Measurements from ENCODE around the gene ZNF732. TPM values are rescaled to one million over a fixed set of nuclear protein-coding genes. Genes with fewer than 3 reads are reported as not detected.
"Not testable (repeated sequence)": the region's sequence is repeated elsewhere in the genome, so short reads cannot be mapped to it uniquely, and the experiment has no call there.

The ZNF732 gene
- total RNA-seq, 4 donors from 2014 or later: 1.5 TPM; not detected in 3

DNA sequence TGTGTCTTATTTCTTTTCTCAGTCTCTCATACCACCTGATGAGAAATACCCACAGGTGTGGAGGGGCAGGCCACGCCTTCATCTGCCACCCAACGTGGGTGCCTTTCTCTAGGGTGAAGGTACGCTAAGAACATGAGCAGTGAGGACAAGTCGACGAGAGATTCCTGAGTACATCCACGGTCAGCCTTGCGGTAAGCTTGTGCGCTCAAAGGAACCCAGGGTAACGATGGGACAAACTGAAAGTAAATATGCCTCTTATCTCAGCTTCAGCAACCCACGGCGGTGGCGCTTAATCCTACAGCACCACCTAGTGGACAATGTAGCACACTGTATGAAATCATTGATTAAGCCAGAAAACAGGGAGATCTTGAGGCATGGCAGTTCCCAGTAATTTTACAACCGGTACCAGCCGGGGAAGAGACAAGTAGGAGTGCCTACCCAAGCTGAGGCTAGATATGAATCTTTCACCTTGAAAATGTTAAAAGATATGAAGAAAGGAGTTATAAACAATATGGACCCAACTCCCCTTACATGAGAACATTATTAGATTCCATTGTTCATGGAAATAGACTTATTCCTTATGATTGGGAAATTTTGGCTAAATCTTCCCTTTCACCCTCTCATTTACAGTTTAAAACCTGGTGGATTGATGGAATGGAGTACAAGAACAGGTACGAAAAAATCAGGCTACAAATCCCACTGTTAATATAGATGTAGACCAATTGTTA is 63.0 kb downstream of the ZNF732 start:
- TF ChIP-seq, protein P1, sequence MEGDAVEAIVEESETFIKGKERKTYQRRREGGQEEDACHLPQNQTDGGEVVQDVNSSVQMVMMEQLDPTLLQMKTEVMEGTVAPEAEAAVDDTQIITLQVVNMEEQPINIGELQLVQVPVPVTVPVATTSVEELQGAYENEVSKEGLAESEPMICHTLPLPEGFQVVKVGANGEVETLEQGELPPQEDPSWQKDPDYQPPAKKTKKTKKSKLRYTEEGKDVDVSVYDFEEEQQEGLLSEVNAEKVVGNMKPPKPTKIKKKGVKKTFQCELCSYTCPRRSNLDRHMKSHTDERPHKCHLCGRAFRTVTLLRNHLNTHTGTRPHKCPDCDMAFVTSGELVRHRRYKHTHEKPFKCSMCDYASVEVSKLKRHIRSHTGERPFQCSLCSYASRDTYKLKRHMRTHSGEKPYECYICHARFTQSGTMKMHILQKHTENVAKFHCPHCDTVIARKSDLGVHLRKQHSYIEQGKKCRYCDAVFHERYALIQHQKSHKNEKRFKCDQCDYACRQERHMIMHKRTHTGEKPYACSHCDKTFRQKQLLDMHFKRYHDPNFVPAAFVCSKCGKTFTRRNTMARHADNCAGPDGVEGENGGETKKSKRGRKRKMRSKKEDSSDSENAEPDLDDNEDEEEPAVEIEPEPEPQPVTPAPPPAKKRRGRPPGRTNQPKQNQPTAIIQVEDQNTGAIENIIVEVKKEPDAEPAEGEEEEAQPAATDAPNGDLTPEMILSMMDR (IDR thresholded peaks at IDR 0.05): peak; percentile 58 to 98 (median 96)
- TF ChIP-seq POLR2A (IDR thresholded peaks at IDR 0.05): no peak
- intact Hi-C loops (cut with DNase I): no loop called here
- Histone ChIP-seq H3K4me1 (peaks cover 4% of the 10 kb centered on the region in 2 donors), H3K27me3 (no peaks in the 10 kb centered on the region), H3K27ac (peak overlapping the region; percentile 38 to 69 (median 39)), H3K9me3 (no peaks in the 10 kb centered on the region), H3K4me3 (replicated peaks in 1 of 3) (peak overlapping the region in 2 of 3 donors; percentile 31 to 33), H3K36me3 (no peaks in the 10 kb centered on the region)
- peak; percentile 67 to 77 for DNase-seq
- WGBS, 2 donors: 26 to 34% methylated on average over 15 of the region's 15 CpGs

GRCh38 chr4:241411-241810 is 63.9 kb downstream of the ZNF732 start:
- H3K27ac ChIP-seq: peak overlapping the region in 1 of 3 donors; percentile 69
- intact Hi-C loops (cut with DNase I); DNase-seq: not testable (repeated sequence)

GRCh38 chr4:236028-236427 is 69.2 kb downstream of the ZNF732 start:
- DNase-seq: no peak
- H3K9me3 ChIP-seq: no peaks in the 10 kb centered on the region
- 98% methylated on average over 2 of the region's 2 CpGs for WGBS, 2 donors
- no peaks in the 10 kb centered on the region for H3K4me1 ChIP-seq
- H3K36me3 ChIP-seq: no peaks in the 10 kb centered on the region
- no peak for TF ChIP-seq POLR2A (IDR thresholded peaks at IDR 0.05)
- H3K27ac ChIP-seq: no peak overlapping the region
- intact Hi-C loops (cut with DNase I): no loop called here
- H3K27me3 ChIP-seq: no peaks in the 10 kb centered on the region
- no peak overlapping the region for H3K4me3 ChIP-seq (replicated peaks in 1 of 3)

More at GRCh38 chr4:241411-241810, 63.9 kb downstream of the ZNF732 start:
- not testable (repeated sequence) for H3K36me3 ChIP-seq; H3K4me3 ChIP-seq (replicated peaks in 1 of 3); H3K9me3 ChIP-seq; H3K27me3 ChIP-seq; H3K4me1 ChIP-seq
- WGBS, 2 donors: 84% methylated on average over 7 of the region's 7 CpGs

DNA sequence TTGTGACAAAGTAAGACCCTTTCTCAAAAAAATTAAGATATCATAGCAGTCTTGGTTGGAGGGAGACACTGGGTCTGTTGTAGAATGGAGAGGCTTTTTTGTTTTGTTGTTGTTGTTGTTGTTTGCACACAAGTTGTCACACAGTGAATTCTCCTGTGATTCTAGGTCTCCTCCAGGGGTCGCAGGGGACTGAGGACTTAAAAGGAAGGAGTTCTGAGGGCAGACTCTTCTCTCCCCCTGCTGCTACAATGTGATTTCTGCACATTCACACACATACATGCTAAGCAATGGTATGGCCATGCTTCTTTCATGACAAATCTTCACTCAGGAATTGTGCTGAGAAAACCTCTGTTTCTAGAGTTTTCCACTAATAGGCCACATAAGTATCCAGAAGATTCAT is 71.1 kb downstream of the ZNF732 start:
- Histone ChIP-seq H3K4me3 (replicated peaks in 1 of 3) (no peak overlapping the region), H3K27me3 (no peaks in the 10 kb centered on the region), H3K36me3 (no peaks in the 10 kb centered on the region), H3K4me1 (no peaks in the 10 kb centered on the region), H3K9me3 (no peaks in the 10 kb centered on the region), H3K27ac (no peak overlapping the region)
- 80 to 90% methylated on average over 1 of the region's 1 CpG for WGBS, 2 donors
- intact Hi-C loops (cut with DNase I): no loop called here
- DNase-seq: no peak
- TF ChIP-seq, protein P1 (IDR thresholded peaks at IDR 0.05): no peak
- TF ChIP-seq POLR2A (IDR thresholded peaks at IDR 0.05): no peak

- TF ChIP-seq, protein P1 (IDR thresholded peaks at IDR 0.05): no peak
- no peak for TF ChIP-seq POLR2A (IDR thresholded peaks at IDR 0.05)
- intact Hi-C loops (cut with DNase I): no loop called here
- 95 to 100% methylated on average over 1 of the region's 1 CpG for WGBS, 2 donors
Observed at GRCh38 chr4:223913-224497, 81.3 kb downstream of the ZNF732 start.

More at GRCh38 chr4:223913-224497, 81.3 kb downstream of the ZNF732 start:
- H3K36me3 ChIP-seq: no peaks in the 10 kb centered on the region
- no peak overlapping the region for H3K4me3 ChIP-seq (replicated peaks in 1 of 3)
- no peak overlapping the region for H3K27ac ChIP-seq
- H3K4me1 ChIP-seq: peaks cover 0 to 4% of the 10 kb centered on the region in 2 donors
- no peak for DNase-seq
- H3K27me3 ChIP-seq: no peaks in the 10 kb centered on the region
- no peaks in the 10 kb centered on the region for H3K9me3 ChIP-seq

MicroRNAs within 50 kb of the gene (microRNA counts, 767-probe panel; counts per million panel counts)
- microRNA hsa-miR-571: 0 counts per million in 2 donors

Small RNAs within 50 kb of the gene (microRNA-seq; reads per million reads assigned to microRNA genes)
- not detected for gene MIR571

Small RNAs within 50 kb of the gene (small RNA-seq; reads per million reads assigned to genes)
- gene AC079140.2 (not detected), gene MIR571 (not detected)

Other genes starting within 250 kb of the ZNF732 start
- 10 to 100 TPM; 13.7 to 30.4 (median 23.4) TPM for gene ZNF718, start 181.0 kb downstream of the ZNF732 start, total RNA-seq
- 10 to 100 TPM; 38.8 to 63.4 (median 46.3) TPM for gene ZNF141, start 32.3 kb upstream of the ZNF732 start, total RNA-seq
- 100 to 1,000 TPM in 1 of 4 donors, 10 to 100 TPM in 3; 35.0 to 147 (median 54.2) TPM for gene ZNF721, start 193.7 kb upstream of the ZNF732 start, total RNA-seq
- 100 to 1,000 TPM in 1 of 4 donors, 10 to 100 TPM in 3; 65.3 to 103 (median 80.0) TPM for gene PIGG, start 193.7 kb upstream of the ZNF732 start, total RNA-seq